ENCODE data around the gene TASP1. TPM values are rescaled to one million over a fixed set of nuclear protein-coding genes. Genes with fewer than 3 reads are reported as not detected.

TASP1 gene
- total RNA-seq, 1 donor from 2014 or later: 10.3 TPM

DNA sequence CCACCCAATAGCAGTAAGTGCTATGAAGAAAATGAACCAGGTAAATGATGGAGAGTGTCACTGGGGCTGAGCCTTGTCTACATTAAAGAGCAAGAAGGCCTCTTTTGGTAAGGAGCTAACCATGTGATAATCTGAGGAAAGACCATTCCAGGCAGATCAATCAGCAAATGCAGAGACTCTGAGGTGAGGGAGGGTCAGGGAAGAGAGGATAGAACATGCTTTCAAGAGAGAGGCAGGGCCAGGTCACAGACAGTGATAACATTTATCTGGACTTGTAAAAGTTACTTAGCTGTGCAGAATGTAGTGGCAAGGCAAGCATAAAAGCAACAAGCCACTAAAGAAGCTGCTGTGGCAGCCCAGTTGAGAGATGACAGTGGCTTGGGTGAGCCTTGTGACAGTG, 197.3 kb downstream of the TASP1 start:
- Mint-ChIP-seq H3K36me3 (ENCODE audit: low read depth, unreplicated experiment) (peaks cover 6% of the 10 kb centered on the region), H3K4me1 (ENCODE audit: low read depth, unreplicated experiment) (peaks cover 1% of the 10 kb centered on the region), H3K27ac (ENCODE audit: unreplicated experiment) (no peak overlapping the region), H3K4me3 (ENCODE audit: unreplicated experiment) (no peak overlapping the region), H3K27me3 (ENCODE audit: low read depth, unreplicated experiment) (no peaks in the 10 kb centered on the region), H3K9me3 (ENCODE audit: unreplicated experiment) (peaks cover 5% of the 10 kb centered on the region)
- Histone ChIP-seq H3K79me2 (ENCODE audit: insufficient read depth, low read length) (no peaks in the 10 kb centered on the region), H3K27ac (ENCODE audit: low read depth, low read length) (no peak overlapping the region), H3K27me3 (ENCODE audit: insufficient read depth, low read length) (no peaks in the 10 kb centered on the region), H2AFZ (ENCODE audit: low read depth, low read length) (no peak overlapping the region), H3K4me2 (ENCODE audit: low read length) (no peak overlapping the region), H3K9me3 (ENCODE audit: insufficient read depth, low read depth, low read length) (no peaks in the 10 kb centered on the region), H3K9ac (ENCODE audit: low read length) (no peak overlapping the region), H3K36me3 (ENCODE audit: insufficient read depth, low read length) (no peaks in the 10 kb centered on the region), H3K4me3 (ENCODE audit: insufficient read depth, low read depth, low read length) (no peak overlapping the region), H3K4me1 (ENCODE audit: insufficient read depth, low read length) (no peaks in the 10 kb centered on the region), H4K20me1 (ENCODE audit: insufficient read depth, low read length) (no peaks in the 10 kb centered on the region)
- FAIRE-seq: no peak
- TF ChIP-seq EZH2 (IDR thresholded peaks at IDR 0.05; ENCODE audit: insufficient read depth, low read length): no peak
- TF ChIP-seq, protein P1, sequence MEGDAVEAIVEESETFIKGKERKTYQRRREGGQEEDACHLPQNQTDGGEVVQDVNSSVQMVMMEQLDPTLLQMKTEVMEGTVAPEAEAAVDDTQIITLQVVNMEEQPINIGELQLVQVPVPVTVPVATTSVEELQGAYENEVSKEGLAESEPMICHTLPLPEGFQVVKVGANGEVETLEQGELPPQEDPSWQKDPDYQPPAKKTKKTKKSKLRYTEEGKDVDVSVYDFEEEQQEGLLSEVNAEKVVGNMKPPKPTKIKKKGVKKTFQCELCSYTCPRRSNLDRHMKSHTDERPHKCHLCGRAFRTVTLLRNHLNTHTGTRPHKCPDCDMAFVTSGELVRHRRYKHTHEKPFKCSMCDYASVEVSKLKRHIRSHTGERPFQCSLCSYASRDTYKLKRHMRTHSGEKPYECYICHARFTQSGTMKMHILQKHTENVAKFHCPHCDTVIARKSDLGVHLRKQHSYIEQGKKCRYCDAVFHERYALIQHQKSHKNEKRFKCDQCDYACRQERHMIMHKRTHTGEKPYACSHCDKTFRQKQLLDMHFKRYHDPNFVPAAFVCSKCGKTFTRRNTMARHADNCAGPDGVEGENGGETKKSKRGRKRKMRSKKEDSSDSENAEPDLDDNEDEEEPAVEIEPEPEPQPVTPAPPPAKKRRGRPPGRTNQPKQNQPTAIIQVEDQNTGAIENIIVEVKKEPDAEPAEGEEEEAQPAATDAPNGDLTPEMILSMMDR (IDR thresholded peaks at IDR 0.05; ENCODE audit: insufficient read depth, low read depth, low read length): no peak
- no peak for DNase-seq (ENCODE audit: low read depth)

DNA sequence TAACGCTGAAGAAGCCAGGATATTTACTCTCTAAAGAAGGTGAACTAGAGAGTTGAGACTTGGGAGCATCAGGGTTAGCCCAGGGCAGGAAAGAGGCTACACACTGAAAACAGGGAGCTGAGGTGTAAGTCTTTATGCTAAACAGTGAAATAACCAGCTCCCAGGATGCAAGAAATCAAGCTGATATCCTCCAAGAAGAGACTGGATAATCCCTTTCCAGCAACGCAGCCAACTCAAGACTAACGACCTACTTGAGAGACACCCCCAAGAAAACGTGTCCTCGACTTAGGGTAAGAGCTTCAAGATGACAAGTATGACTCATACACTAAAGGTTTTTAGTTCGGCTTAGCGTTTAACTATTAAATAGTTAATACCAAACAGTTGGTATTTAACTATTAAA, 202.2 kb downstream of the TASP1 start:
- Histone ChIP-seq H3K4me3 (ENCODE audit: insufficient read depth, low read depth, low read length) (no peak overlapping the region), H2AFZ (ENCODE audit: low read depth, low read length) (no peak overlapping the region), H3K4me1 (ENCODE audit: insufficient read depth, low read length) (no peaks in the 10 kb centered on the region), H3K9me3 (ENCODE audit: insufficient read depth, low read depth, low read length) (no peaks in the 10 kb centered on the region), H3K27me3 (ENCODE audit: insufficient read depth, low read length) (no peaks in the 10 kb centered on the region), H3K27ac (ENCODE audit: low read depth, low read length) (no peak overlapping the region), H4K20me1 (ENCODE audit: insufficient read depth, low read length) (no peaks in the 10 kb centered on the region), H3K36me3 (ENCODE audit: insufficient read depth, low read length) (no peaks in the 10 kb centered on the region), H3K4me2 (ENCODE audit: low read length) (no peak overlapping the region), H3K9ac (ENCODE audit: low read length) (no peak overlapping the region), H3K79me2 (ENCODE audit: insufficient read depth, low read length) (no peaks in the 10 kb centered on the region)
- Mint-ChIP-seq H3K36me3 (ENCODE audit: low read depth, unreplicated experiment) (peaks cover 10% of the 10 kb centered on the region), H3K27ac (ENCODE audit: unreplicated experiment) (no peak overlapping the region), H3K4me1 (ENCODE audit: low read depth, unreplicated experiment) (peaks cover 3% of the 10 kb centered on the region), H3K9me3 (ENCODE audit: unreplicated experiment) (peaks cover 5% of the 10 kb centered on the region), H3K4me3 (ENCODE audit: unreplicated experiment) (no peak overlapping the region), H3K27me3 (ENCODE audit: low read depth, unreplicated experiment) (no peaks in the 10 kb centered on the region)
- TF ChIP-seq, protein P1 (IDR thresholded peaks at IDR 0.05; ENCODE audit: insufficient read depth, low read depth, low read length): no peak
- no peak for TF ChIP-seq EZH2 (IDR thresholded peaks at IDR 0.05; ENCODE audit: insufficient read depth, low read length)
- no peak for FAIRE-seq
- no peak for DNase-seq (ENCODE audit: low read depth)

GRCh38 chr20:13432126-13432525, 206.6 kb downstream of the TASP1 start:
- no peak for DNase-seq (ENCODE audit: low read depth)
- Histone ChIP-seq H3K4me2 (ENCODE audit: low read length) (no peak overlapping the region), H3K79me2 (ENCODE audit: insufficient read depth, low read length) (no peaks in the 10 kb centered on the region), H3K4me1 (ENCODE audit: insufficient read depth, low read length) (no peaks in the 10 kb centered on the region), H2AFZ (ENCODE audit: low read depth, low read length) (no peak overlapping the region), H3K9ac (ENCODE audit: low read length) (no peak overlapping the region), H3K27me3 (ENCODE audit: insufficient read depth, low read length) (no peaks in the 10 kb centered on the region), H3K36me3 (ENCODE audit: insufficient read depth, low read length) (no peaks in the 10 kb centered on the region), H3K4me3 (ENCODE audit: insufficient read depth, low read depth, low read length) (no peak overlapping the region), H3K9me3 (ENCODE audit: insufficient read depth, low read depth, low read length) (no peaks in the 10 kb centered on the region), H4K20me1 (ENCODE audit: insufficient read depth, low read length) (no peaks in the 10 kb centered on the region), H3K27ac (ENCODE audit: low read depth, low read length) (no peak overlapping the region)
- Mint-ChIP-seq H3K4me3 (ENCODE audit: unreplicated experiment) (no peak overlapping the region), H3K9me3 (ENCODE audit: unreplicated experiment) (peaks cover 5% of the 10 kb centered on the region), H3K27ac (ENCODE audit: unreplicated experiment) (no peak overlapping the region), H3K4me1 (ENCODE audit: low read depth, unreplicated experiment) (peaks cover 2% of the 10 kb centered on the region), H3K36me3 (ENCODE audit: low read depth, unreplicated experiment) (peaks cover 18% of the 10 kb centered on the region), H3K27me3 (ENCODE audit: low read depth, unreplicated experiment) (no peaks in the 10 kb centered on the region)
- TF ChIP-seq, protein P1 (IDR thresholded peaks at IDR 0.05; ENCODE audit: insufficient read depth, low read depth, low read length): no peak
- no peak for TF ChIP-seq EZH2 (IDR thresholded peaks at IDR 0.05; ENCODE audit: insufficient read depth, low read length)
- no peak for FAIRE-seq
